GM12865 (cell line): Measurements from ENCODE around the gene HLA-DPA1.

Experiments used
- DNase-seq: peaks from one replicate; pipeline ENCODE4 v3.0.0; 2010; ENCODE audit warnings: low read depth
- H3K4me3 ChIP-seq: 2 replicates; pipeline ENCODE4 v1.5.1; 2011; ENCODE audit warnings: mild to moderate bottlenecking, low read depth, low read length, control low read depth
- TF ChIP-seq, protein P1 (sequence below): IDR thresholded peaks from 2 replicates; pipeline ENCODE4 v1.5.1; 2011; ENCODE audit warnings: low read length, control low read depth, low read depth, inconsistent platforms; ENCODE audit not compliant: insufficient read depth; ENCODE audit errors: missing control alignments

The HLA-DPA1 gene

GRCh38 chr6:33114406-33114805 is 41.0 kb upstream of the HLA-DPA1 start:
- TF ChIP-seq, protein P1, sequence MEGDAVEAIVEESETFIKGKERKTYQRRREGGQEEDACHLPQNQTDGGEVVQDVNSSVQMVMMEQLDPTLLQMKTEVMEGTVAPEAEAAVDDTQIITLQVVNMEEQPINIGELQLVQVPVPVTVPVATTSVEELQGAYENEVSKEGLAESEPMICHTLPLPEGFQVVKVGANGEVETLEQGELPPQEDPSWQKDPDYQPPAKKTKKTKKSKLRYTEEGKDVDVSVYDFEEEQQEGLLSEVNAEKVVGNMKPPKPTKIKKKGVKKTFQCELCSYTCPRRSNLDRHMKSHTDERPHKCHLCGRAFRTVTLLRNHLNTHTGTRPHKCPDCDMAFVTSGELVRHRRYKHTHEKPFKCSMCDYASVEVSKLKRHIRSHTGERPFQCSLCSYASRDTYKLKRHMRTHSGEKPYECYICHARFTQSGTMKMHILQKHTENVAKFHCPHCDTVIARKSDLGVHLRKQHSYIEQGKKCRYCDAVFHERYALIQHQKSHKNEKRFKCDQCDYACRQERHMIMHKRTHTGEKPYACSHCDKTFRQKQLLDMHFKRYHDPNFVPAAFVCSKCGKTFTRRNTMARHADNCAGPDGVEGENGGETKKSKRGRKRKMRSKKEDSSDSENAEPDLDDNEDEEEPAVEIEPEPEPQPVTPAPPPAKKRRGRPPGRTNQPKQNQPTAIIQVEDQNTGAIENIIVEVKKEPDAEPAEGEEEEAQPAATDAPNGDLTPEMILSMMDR = no peak
- DNase-seq = no peak
- H3K4me3 ChIP-seq = no peak overlapping the region

GRCh38 chr6:33113755-33114154 is 40.3 kb upstream of the HLA-DPA1 start:
- TF ChIP-seq, protein P1 = no peak
- H3K4me3 ChIP-seq = no peak overlapping the region
- no peak for DNase-seq

DNA sequence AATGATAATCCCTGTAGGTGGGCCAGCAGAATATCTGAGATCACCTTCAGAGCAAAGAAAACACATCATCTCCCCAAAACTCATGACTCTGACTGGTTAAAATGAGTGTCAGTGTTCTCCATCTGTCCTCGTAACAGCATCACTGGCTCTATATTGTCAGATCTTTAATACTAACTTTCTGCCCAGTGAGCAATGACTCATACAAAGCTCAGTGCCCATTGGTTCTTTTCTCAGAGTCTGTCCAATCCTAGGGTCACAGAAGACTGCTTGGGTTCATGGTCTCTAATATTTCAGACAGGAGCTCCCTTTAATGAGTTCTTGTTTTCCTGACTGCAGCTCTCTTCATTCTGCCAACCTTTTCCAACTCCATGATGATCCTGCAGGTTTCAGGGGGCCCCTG is 38.7 kb upstream of the HLA-DPA1 start:
- no peak overlapping the region for H3K4me3 ChIP-seq
- peak; percentile 72 for DNase-seq
- TF ChIP-seq, protein P1 = no peak

DNA sequence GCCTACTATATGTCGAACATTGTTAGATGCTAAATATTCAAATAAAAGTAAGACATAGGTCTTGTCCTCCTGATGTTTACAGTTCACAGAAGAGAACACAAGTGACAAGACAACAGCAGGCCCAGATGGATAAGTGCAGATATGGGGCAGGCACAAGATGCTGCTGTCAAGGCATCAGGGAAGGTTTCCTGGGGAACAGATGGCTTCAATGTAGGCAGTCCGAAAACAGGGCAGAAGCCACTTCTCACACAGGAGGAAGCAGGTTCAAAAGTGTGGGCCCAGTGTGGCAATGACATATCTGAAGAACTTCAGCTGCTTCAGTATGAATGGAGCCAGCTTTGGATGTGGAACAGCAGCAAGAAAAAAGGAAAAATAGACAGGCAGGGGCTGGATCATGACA is 34.9 kb upstream of the HLA-DPA1 start:
- TF ChIP-seq, protein P1 = no peak
- no peak overlapping the region for H3K4me3 ChIP-seq
- no peak for DNase-seq

DNA sequence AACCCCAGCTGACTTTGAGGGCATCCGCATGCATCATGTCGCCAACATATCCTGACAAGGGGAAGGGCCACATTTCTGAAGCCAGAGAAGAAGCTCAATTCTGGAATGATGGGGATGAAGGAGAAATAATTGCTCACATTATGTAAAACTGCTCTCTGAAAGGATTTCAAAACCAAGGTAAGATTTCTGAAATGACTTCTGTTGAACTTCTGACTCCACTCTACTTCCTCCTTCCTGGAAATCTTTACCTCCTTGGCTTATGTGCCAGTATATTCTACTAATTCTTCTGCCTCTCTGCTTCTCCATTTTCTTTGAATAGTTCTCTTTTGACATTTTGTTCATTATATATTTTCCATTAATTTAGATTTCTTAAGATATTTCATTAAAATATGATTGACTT is 34.2 kb upstream of the HLA-DPA1 start:
- no peak overlapping the region for H3K4me3 ChIP-seq
- DNase-seq = no peak
- TF ChIP-seq, protein P1 = no peak

DNA sequence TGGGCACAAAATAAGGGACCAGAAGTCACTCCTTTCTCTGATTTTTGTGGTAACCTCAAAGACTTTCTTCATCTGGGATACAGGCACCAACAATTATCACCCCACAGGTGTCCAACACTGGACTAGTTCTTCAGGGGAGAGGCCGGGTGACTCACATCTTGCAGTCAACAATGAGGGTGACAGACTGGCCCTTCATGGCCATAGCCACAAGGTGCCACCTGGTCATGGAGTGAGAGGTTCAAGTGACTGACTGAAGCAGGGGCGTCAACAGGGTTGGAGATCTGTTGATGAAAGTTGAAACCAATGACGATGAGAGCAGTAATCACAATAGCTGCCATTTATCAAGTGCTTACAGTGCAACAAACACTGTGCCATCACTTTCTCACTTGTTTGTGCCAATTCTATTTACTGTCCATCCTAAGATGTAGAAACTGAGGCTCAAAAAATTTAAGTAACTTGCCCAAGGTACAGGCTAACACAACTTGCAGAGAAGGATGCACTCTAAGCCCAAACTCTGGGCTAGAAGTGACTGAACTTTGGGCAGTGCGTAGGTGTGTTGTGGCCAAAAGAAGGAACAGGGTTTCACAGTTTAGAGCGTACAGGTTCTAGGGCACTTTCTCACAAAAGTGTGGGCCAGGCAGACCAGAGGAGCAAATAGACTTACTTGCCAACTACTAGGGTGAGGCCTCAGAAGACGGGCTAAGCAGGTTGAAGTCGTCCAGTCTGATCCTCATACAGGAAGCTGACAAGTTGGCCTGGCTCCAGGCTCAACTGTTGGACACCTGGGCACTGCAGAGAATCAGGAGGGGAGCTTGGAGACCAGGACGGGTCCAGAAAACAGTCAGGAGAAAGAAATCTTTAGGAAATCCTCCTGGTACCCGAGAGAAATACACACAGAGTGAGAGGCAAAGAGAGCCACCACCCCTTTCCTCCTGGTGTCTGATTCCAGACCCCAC is 32.7 kb upstream of the HLA-DPA1 start:
- H3K4me3 ChIP-seq = no peak overlapping the region
- peak; percentile 47 for DNase-seq
- TF ChIP-seq, protein P1 = no peak
